Natural killer cell (primary cell): ENCODE measurements around the gene COG1. TPM values are rescaled to one million over a fixed set of nuclear protein-coding genes. Genes with fewer than 3 reads are reported as not detected.

Experiments
- ATAC-seq, 3 donors: fragments of 150-1000 bp in 2 of 3; fragments of 200-7000 bp in 1 of 3; cut with Tn5 transposase; 1 replicate in 1 of 3; 2 replicates in 2 of 3; pipeline ENCODE4 v1.10.0; 2021; ENCODE audit warnings: mild to moderate bottlenecking in 2 of 3, moderate library complexity in 2 of 3
- DNase-seq, 2 donors: peaks; one replicate each; pipeline versions ENCODE4 v3.0.0 to v3.0.0-alpha.2; 2013 to 2021; ENCODE audit warnings: mixed read lengths in 1 of 2
- H3K27ac ChIP-seq: one replicate; pipeline ENCODE4 v1.5.1; 2013; ENCODE audit warnings: mild to moderate bottlenecking, low read length
- H3K27me3 ChIP-seq: one replicate; pipeline ENCODE4 v1.6.1; 2013; ENCODE audit warnings: low read length; ENCODE audit not compliant: control insufficient read depth, insufficient read depth
- H3K36me3 ChIP-seq: one replicate; pipeline ENCODE4 v1.6.1; 2013; ENCODE audit warnings: low read length; ENCODE audit not compliant: control insufficient read depth, insufficient read depth
- H3K4me1 ChIP-seq: one replicate; pipeline ENCODE4 v1.6.1; 2013; ENCODE audit warnings: low read length; ENCODE audit not compliant: control insufficient read depth, insufficient read depth
- H3K4me3 ChIP-seq: one replicate; pipeline ENCODE4 v1.5.1; 2013; ENCODE audit warnings: low read length
- H3K9me3 ChIP-seq: one replicate; pipeline ENCODE4 v1.6.1; 2013; ENCODE audit warnings: low read length; ENCODE audit not compliant: control insufficient read depth, insufficient read depth
- H3K27ac Mint-ChIP-seq, 2 donors: one replicate each; pipeline ENCODE4 v1.8.0; 2022; ENCODE audit warnings: mild to moderate bottlenecking in 2 of 2, mixed read lengths in 2 of 2, moderate library complexity in 1 of 2
- H3K27me3 Mint-ChIP-seq, 2 donors: one replicate each; pipeline ENCODE4 v1.8.0; 2022; ENCODE audit warnings: low read depth in 2 of 2, mixed read lengths in 2 of 2
- H3K36me3 Mint-ChIP-seq: one replicate; pipeline ENCODE4 v1.8.0; 2022; ENCODE audit warnings: mixed read lengths
- H3K4me1 Mint-ChIP-seq, 2 donors: one replicate each; pipeline ENCODE4 v1.8.0; 2022; ENCODE audit warnings: mixed read lengths in 2 of 2
- H3K4me3 Mint-ChIP-seq: one replicate; pipeline ENCODE4 v1.8.0; 2022; ENCODE audit warnings: mild to moderate bottlenecking, moderate library complexity, mixed read lengths
- H3K9me3 Mint-ChIP-seq, 2 donors: one replicate each; pipeline ENCODE4 v1.8.0; 2022; ENCODE audit warnings: mixed read lengths in 2 of 2
- CTCF ChIP-seq: fragments of 200-600 bp; IDR thresholded peaks from one replicate; pipeline ENCODE4 v1.8.0; 2022; ENCODE audit warnings: antibody characterized with exemption
- WGBS: methylation state at CpG from one replicate; pipeline ENCODE4 v1.1.7; 2013; ENCODE audit warnings: missing lambda C conversion rate; ENCODE audit not compliant: insufficient coverage; 5-methylcytosine and 5-hydroxymethylcytosine counted together
- intact Hi-C: fragments of 100-400 bp; cut with micrococcal nuclease; formaldehyde crosslinking; loops from one replicate; pipeline ENCODE4 v1.14.2; 2022
- total RNA-seq, 4 donors: library from RNA; stranded (reverse); fragments of 120-200 nt in 1 of 4; gene quantifications; one replicate each; pipeline versions ENCODE4 v1.2.3 to v1.2.4, GENCODE V29; 2013 to 2022

COG1 gene
- total RNA-seq, 3 donors from 2014 or later (not counting 1 experiment from before 2014, with no cell fraction given) = 64.1 to 73.2 (median 68.3) TPM

GRCh38 chr17:73230088-73230487 lies 37.2 kb downstream of the COG1 start:
- Histone ChIP-seq H3K36me3 (peaks cover 3% of the 10 kb centered on the region), H3K27ac (no peak overlapping the region), H3K9me3 (no peaks in the 10 kb centered on the region), H3K27me3 (no peaks in the 10 kb centered on the region), H3K4me3 (no peak overlapping the region), H3K4me1 (peaks cover 21% of the 10 kb centered on the region)
- Mint-ChIP-seq H3K4me3 (peak overlapping the region; percentile 57), H3K9me3 (no peaks in the 10 kb centered on the region), H3K27me3 (no peaks in the 10 kb centered on the region), H3K36me3 (no peaks in the 10 kb centered on the region), H3K4me1 (peaks cover 61 to 67% of the 10 kb centered on the region in 2 donors), H3K27ac (peak overlapping the region; percentile 94)
- DNase-seq = no peak
- intact Hi-C loops = loop anchor here (5.0 kb wide), 1 partner anchor 133 kb away; no protein-coding TSS in a partner anchor
- ATAC-seq = no peak
- no peak for TF ChIP-seq CTCF
- 92% methylated on average over 6 of the region's 6 CpGs for WGBS

DNA sequence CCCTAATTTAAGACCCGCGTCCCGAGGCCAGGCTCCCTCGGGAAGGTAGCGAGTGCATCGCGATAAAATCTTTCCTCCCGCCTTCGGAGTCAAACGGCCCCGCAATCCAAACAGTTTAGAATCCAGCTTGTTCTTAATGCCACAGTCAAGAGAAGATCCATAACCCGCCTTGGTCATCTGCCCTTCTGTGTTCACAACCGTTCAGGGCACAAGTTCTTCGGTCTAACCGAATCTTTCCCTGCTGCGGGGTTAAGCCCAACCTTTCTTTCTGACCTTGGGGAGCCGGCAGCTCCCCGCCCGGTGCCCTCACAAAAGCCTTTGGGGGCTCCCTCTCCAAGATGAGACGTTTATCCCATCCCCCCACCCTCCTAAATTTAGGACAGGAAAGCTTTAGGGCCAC lies 38.5 kb downstream of the COG1 start:
- Histone ChIP-seq H3K4me3 (peak overlapping the region; percentile 84), H3K4me1 (peaks cover 21% of the 10 kb centered on the region), H3K36me3 (peaks cover 11% of the 10 kb centered on the region), H3K27ac (peak overlapping the region; percentile 48), H3K27me3 (no peaks in the 10 kb centered on the region), H3K9me3 (no peaks in the 10 kb centered on the region)
- Mint-ChIP-seq H3K27me3 (no peaks in the 10 kb centered on the region), H3K36me3 (peaks cover 13% of the 10 kb centered on the region), H3K27ac (peak overlapping the region; percentile 94), H3K4me3 (peak overlapping the region; percentile 98), H3K9me3 (no peaks in the 10 kb centered on the region), H3K4me1 (peaks cover 65 to 67% of the 10 kb centered on the region in 2 donors)
- DNase-seq = peak in 1 of 2 donors; percentile 37
- ATAC-seq = no peak
- intact Hi-C loops = loop anchor here (5.0 kb wide), 1 partner anchor 134 kb away; no protein-coding TSS in a partner anchor
- TF ChIP-seq CTCF = no peak
- WGBS = 1% methylated on average over 20 of the region's 20 CpGs

- intact Hi-C loops = loop anchor here (1.0 to 5.0 kb wide), 3 partner anchors 41 to 135 kb away; no protein-coding TSS in a partner anchor
- Histone ChIP-seq H3K9me3 (no peaks in the 10 kb centered on the region), H3K27ac (peak overlapping the region; percentile 48), H3K4me3 (peak overlapping the region; percentile 84), H3K27me3 (no peaks in the 10 kb centered on the region), H3K4me1 (peaks cover 21% of the 10 kb centered on the region), H3K36me3 (peaks cover 14% of the 10 kb centered on the region)
- no peak for TF ChIP-seq CTCF
- Mint-ChIP-seq H3K27ac (peak overlapping the region; percentile 94), H3K4me1 (peaks cover 60 to 61% of the 10 kb centered on the region in 2 donors), H3K27me3 (no peaks in the 10 kb centered on the region), H3K36me3 (peaks cover 13% of the 10 kb centered on the region), H3K4me3 (peak overlapping the region; percentile 98), H3K9me3 (no peaks in the 10 kb centered on the region)
- 0% methylated on average over 61 of the region's 63 CpGs for WGBS
- DNase-seq = peak; percentile 97 to 98
- ATAC-seq = peak; percentile 96 to 98 (median 97)
These were observed 39.2 kb downstream of the COG1 start for GRCh38 chr17:73231841-73232586.
